DND-41 (cell line): ENCODE measurements around the gene ERG.

Experiments used
- ATAC-seq: fragments of 200-7000 bp; cut with Tn5 transposase; 3 replicates; pipeline ENCODE4 v1.9.1; 2021; ENCODE audit warnings: low read depth; ENCODE audit not compliant: insufficient read depth
- DNase-seq: peaks from one replicate; pipeline ENCODE4 v3.0.0-alpha.2; 2020
- H2AFZ ChIP-seq: 2 replicates; pipeline ENCODE4 v1.6.0; 2012; ENCODE audit warnings: low read depth, low read length
- H3K27ac ChIP-seq: 2 replicates; pipeline ENCODE4 v1.5.1; 2012; ENCODE audit warnings: low read length, inconsistent platforms
- H3K27me3 ChIP-seq: fragments of 200-600 bp; sonication (generic); 2 replicates; pipeline ENCODE4 v1.6.0; 2012; ENCODE audit warnings: low read length, mild to moderate bottlenecking, inconsistent platforms; ENCODE audit not compliant: insufficient read depth, poor library complexity
- H3K36me3 ChIP-seq: 2 replicates; pipeline ENCODE4 v1.5.1; 2012; ENCODE audit warnings: low read length, inconsistent platforms; ENCODE audit not compliant: insufficient read depth
- H3K4me1 ChIP-seq: 2 replicates; pipeline ENCODE4 v1.5.1; 2012; ENCODE audit warnings: mild to moderate bottlenecking, low read length; ENCODE audit not compliant: insufficient read depth
- H3K4me2 ChIP-seq: 2 replicates; pipeline ENCODE4 v1.6.0; 2012; ENCODE audit warnings: mild to moderate bottlenecking, moderate library complexity, low read length, inconsistent platforms; ENCODE audit not compliant: insufficient read depth
- H3K4me3 ChIP-seq, 2 experiments: fragments of 200-600 bp in 1 of 2; shearing (Covaris generic) in 1 of 2; 2 replicates each; pipeline ENCODE4 v1.5.1; 2012 to 2016; ENCODE audit warnings: inconsistent platforms in 2 of 2, low read length in 2 of 2, mild to moderate bottlenecking in 2 of 2, low read depth in 1 of 2, moderate library complexity in 1 of 2
- H3K79me2 ChIP-seq: 2 replicates; pipeline ENCODE4 v1.6.0; 2012; ENCODE audit warnings: low read length, inconsistent platforms; ENCODE audit not compliant: insufficient read depth
- H3K9ac ChIP-seq: 2 replicates; pipeline ENCODE4 v1.6.0; 2012; ENCODE audit warnings: low read depth, mild to moderate bottlenecking, inconsistent platforms, low read length, moderate library complexity
- H3K9me3 ChIP-seq: 2 replicates; pipeline ENCODE4 v1.5.1; 2012; ENCODE audit warnings: low read length, moderate library complexity, mild to moderate bottlenecking, inconsistent platforms; ENCODE audit not compliant: insufficient read depth, severe bottlenecking
- H4K20me1 ChIP-seq: 2 replicates; pipeline ENCODE4 v1.6.0; 2012; ENCODE audit warnings: low read length; ENCODE audit not compliant: insufficient read depth
- EZH2 ChIP-seq: IDR thresholded peaks from 3 replicates; pipeline ENCODE4 v1.6.1; 2012; ENCODE audit warnings: borderline replicate concordance, low read depth, mild to moderate bottlenecking, moderate library complexity, low read length, inconsistent platforms; ENCODE audit not compliant: severe bottlenecking
- TF ChIP-seq, protein P1 (sequence below): IDR thresholded peaks from 2 replicates; pipeline ENCODE4 v1.5.1; 2012; ENCODE audit warnings: borderline replicate concordance, low read length, moderate library complexity, mild to moderate bottlenecking; ENCODE audit not compliant: poor library complexity, severe bottlenecking; ENCODE audit errors: extremely low read depth

Gene ERG

DNA sequence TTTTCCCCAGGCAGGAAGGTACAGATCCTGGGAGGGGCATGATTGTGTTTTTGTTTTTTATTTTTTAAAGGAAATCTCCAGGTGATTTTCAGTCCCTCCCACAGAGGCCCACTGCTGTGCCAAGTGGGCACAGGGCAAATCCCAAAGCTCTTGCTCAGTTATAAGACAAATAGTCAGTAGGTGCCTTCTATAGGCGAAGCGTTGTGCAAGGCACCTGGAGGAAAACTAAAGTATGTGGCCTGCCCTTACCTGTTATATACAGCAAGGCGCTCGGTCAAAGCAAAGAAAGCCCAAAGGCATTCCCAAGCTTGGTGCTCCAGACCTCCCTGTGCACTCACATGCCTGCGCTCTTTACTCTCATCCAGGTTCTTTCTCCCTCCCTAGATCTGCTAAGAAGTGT, 160.5 kb downstream of the ERG start:
- Histone ChIP-seq H3K4me2 (no peak overlapping the region), H3K4me3 (no peak overlapping the region), H4K20me1 (no peaks in the 10 kb centered on the region), H3K9me3 (no peaks in the 10 kb centered on the region), H3K79me2 (no peaks in the 10 kb centered on the region), H3K27ac (no peak overlapping the region), H3K27me3 (no peaks in the 10 kb centered on the region), H3K9ac (no peak overlapping the region), H2AFZ (no peak overlapping the region), H3K4me1 (no peaks in the 10 kb centered on the region), H3K36me3 (no peaks in the 10 kb centered on the region)
- DNase-seq: no peak
- TF ChIP-seq EZH2: no peak
- TF ChIP-seq, protein P1, sequence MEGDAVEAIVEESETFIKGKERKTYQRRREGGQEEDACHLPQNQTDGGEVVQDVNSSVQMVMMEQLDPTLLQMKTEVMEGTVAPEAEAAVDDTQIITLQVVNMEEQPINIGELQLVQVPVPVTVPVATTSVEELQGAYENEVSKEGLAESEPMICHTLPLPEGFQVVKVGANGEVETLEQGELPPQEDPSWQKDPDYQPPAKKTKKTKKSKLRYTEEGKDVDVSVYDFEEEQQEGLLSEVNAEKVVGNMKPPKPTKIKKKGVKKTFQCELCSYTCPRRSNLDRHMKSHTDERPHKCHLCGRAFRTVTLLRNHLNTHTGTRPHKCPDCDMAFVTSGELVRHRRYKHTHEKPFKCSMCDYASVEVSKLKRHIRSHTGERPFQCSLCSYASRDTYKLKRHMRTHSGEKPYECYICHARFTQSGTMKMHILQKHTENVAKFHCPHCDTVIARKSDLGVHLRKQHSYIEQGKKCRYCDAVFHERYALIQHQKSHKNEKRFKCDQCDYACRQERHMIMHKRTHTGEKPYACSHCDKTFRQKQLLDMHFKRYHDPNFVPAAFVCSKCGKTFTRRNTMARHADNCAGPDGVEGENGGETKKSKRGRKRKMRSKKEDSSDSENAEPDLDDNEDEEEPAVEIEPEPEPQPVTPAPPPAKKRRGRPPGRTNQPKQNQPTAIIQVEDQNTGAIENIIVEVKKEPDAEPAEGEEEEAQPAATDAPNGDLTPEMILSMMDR: no peak
- no peak for ATAC-seq

DNA sequence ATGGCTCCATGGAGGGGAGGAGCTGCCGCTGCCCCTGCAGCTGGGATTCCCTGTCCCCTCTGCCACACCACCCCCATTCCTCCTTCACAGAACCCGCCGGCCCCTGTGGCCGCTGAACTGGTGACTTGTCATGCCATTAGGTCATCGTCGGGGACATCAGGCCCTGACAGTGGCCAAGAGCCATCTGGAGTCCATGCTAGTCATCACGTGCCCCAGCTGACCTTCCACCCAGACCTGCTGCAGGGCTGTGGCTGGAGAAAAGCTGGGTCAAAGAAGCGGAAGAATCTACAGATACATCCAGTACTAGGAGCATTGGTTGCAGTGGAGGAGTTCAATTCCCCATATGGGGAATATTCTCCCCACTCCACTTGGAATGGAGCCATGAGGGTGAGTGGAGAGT, 163.4 kb downstream of the ERG start:
- no peak for TF ChIP-seq EZH2
- TF ChIP-seq, protein P1: no peak
- Histone ChIP-seq H3K27ac (no peak overlapping the region), H4K20me1 (no peaks in the 10 kb centered on the region), H3K27me3 (peaks cover 6% of the 10 kb centered on the region), H3K9me3 (no peaks in the 10 kb centered on the region), H3K79me2 (no peaks in the 10 kb centered on the region), H3K36me3 (no peaks in the 10 kb centered on the region), H3K4me2 (no peak overlapping the region), H2AFZ (no peak overlapping the region), H3K4me3 (no peak overlapping the region), H3K4me1 (no peaks in the 10 kb centered on the region), H3K9ac (no peak overlapping the region)
- no peak for ATAC-seq
- DNase-seq: no peak

DNA sequence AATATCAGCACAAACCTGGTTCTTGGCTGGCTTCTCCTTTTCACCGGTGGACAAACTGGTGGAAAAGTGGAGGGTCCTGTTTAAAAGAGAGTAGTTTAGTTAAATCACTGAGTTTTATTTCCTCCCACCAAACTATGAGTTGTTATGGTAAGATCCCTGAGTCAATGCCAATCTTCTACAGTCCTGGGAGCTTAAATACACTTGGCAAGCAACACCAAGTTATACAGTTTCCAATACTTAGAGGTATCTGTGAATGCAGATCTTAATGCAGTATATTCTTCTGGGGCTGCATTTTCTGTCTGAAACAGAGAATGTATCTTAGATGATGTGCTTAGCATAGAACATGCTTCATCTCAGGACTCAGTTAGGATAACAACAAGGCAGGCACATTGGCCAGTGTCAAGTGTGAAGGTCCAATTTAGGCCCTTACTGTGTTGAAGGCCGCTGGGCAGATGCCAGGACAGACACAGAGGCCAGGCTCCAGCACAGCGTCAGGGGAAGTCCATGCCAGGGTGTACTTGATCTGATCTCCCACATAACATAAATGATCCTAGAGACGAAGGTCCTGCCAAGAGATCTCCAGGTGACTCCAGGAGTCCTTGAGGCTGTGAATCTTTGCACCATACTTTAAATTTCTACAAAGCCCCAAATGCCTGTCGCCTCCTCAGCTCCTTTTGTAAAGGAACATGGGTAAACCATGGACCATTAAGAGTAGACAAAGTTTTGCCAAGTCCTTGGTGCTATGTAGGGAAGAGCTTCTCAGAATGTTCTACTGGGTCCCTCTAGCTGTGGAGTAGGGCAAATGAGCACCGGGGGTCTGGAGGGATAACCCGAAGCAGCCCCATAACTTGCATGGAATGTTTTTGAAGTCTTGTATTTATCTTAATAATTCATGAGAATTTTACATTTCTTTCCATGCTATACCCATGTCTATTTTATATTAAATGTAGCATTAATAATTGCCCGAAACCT, 164.7 kb downstream of the ERG start:
- Histone ChIP-seq H3K79me2 (no peaks in the 10 kb centered on the region), H3K27ac (no peak overlapping the region), H3K4me1 (no peaks in the 10 kb centered on the region), H3K9ac (no peak overlapping the region), H2AFZ (no peak overlapping the region), H3K4me3 (no peak overlapping the region), H3K27me3 (peaks cover 6% of the 10 kb centered on the region), H3K4me2 (no peak overlapping the region), H3K9me3 (no peaks in the 10 kb centered on the region), H3K36me3 (no peaks in the 10 kb centered on the region), H4K20me1 (no peaks in the 10 kb centered on the region)
- no peak for TF ChIP-seq EZH2
- TF ChIP-seq, protein P1: no peak
- ATAC-seq: no peak
- no peak for DNase-seq
